Natural killer cell (primary cell): ENCODE results near the gene RBM46. TPM values are rescaled to one million over a fixed set of nuclear protein-coding genes. Genes with fewer than 3 reads are reported as not detected.

Source experiments
- ATAC-seq, 3 donors: fragments of 150-1000 bp in 2 of 3; fragments of 200-7000 bp in 1 of 3; cut with Tn5 transposase; 1 replicate in 1 of 3; 2 replicates in 2 of 3; pipeline ENCODE4 v1.10.0; 2021; ENCODE audit warnings: mild to moderate bottlenecking in 2 of 3, moderate library complexity in 2 of 3
- DNase-seq, 2 donors: peaks; one replicate each; pipeline versions ENCODE4 v3.0.0 to v3.0.0-alpha.2; 2013 to 2021; ENCODE audit warnings: mixed read lengths in 1 of 2
- H3K27ac ChIP-seq: one replicate; pipeline ENCODE4 v1.5.1; 2013; ENCODE audit warnings: mild to moderate bottlenecking, low read length
- H3K27me3 ChIP-seq: one replicate; pipeline ENCODE4 v1.6.1; 2013; ENCODE audit warnings: low read length; ENCODE audit not compliant: control insufficient read depth, insufficient read depth
- H3K36me3 ChIP-seq: one replicate; pipeline ENCODE4 v1.6.1; 2013; ENCODE audit warnings: low read length; ENCODE audit not compliant: control insufficient read depth, insufficient read depth
- H3K4me1 ChIP-seq: one replicate; pipeline ENCODE4 v1.6.1; 2013; ENCODE audit warnings: low read length; ENCODE audit not compliant: control insufficient read depth, insufficient read depth
- H3K4me3 ChIP-seq: one replicate; pipeline ENCODE4 v1.5.1; 2013; ENCODE audit warnings: low read length
- H3K9me3 ChIP-seq: one replicate; pipeline ENCODE4 v1.6.1; 2013; ENCODE audit warnings: low read length; ENCODE audit not compliant: control insufficient read depth, insufficient read depth
- H3K27ac Mint-ChIP-seq, 2 donors: one replicate each; pipeline ENCODE4 v1.8.0; 2022; ENCODE audit warnings: mild to moderate bottlenecking in 2 of 2, mixed read lengths in 2 of 2, moderate library complexity in 1 of 2
- H3K27me3 Mint-ChIP-seq, 2 donors: one replicate each; pipeline ENCODE4 v1.8.0; 2022; ENCODE audit warnings: low read depth in 2 of 2, mixed read lengths in 2 of 2
- H3K36me3 Mint-ChIP-seq: one replicate; pipeline ENCODE4 v1.8.0; 2022; ENCODE audit warnings: mixed read lengths
- H3K4me1 Mint-ChIP-seq, 2 donors: one replicate each; pipeline ENCODE4 v1.8.0; 2022; ENCODE audit warnings: mixed read lengths in 2 of 2
- H3K4me3 Mint-ChIP-seq: one replicate; pipeline ENCODE4 v1.8.0; 2022; ENCODE audit warnings: mild to moderate bottlenecking, moderate library complexity, mixed read lengths
- H3K9me3 Mint-ChIP-seq, 2 donors: one replicate each; pipeline ENCODE4 v1.8.0; 2022; ENCODE audit warnings: mixed read lengths in 2 of 2
- CTCF ChIP-seq: fragments of 200-600 bp; IDR thresholded peaks from one replicate; pipeline ENCODE4 v1.8.0; 2022; ENCODE audit warnings: antibody characterized with exemption
- WGBS: methylation state at CpG from one replicate; pipeline ENCODE4 v1.1.7; 2013; ENCODE audit warnings: missing lambda C conversion rate; ENCODE audit not compliant: insufficient coverage; 5-methylcytosine and 5-hydroxymethylcytosine counted together
- intact Hi-C: fragments of 100-400 bp; cut with micrococcal nuclease; formaldehyde crosslinking; loops from one replicate; pipeline ENCODE4 v1.14.2; 2022
- total RNA-seq, 4 donors: library from RNA; stranded (reverse); fragments of 120-200 nt in 1 of 4; gene quantifications; one replicate each; pipeline versions ENCODE4 v1.2.3 to v1.2.4, GENCODE V29; 2013 to 2022

The RBM46 gene
- total RNA-seq, 3 donors from 2014 or later (not counting 1 experiment from before 2014, with no cell fraction given) = not detected

DNA sequence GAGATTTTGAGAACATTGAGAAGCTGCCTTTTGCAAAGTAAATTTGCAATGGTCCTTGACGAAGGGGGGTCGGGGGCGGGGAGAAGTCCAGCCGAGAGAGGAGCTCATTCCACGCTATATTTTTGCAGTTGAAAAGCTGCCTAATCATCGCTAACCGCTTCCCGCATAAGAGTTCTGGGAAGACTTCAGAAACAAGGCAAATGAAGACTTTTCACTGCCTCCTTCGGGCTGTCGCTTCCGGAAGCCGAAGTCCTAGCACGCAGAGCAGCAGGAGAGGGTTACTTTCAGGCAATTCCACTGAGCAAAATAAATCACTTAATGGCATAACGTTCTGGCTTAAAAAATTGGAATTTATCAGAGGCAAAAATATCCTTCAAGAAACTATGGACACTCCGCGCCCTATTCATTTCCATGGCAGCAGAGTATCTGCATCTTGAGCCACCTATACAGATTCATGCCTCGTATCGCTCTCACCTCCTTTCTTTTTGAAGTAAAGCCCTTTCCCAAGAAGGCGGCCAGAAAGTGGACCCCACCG is 39.9 kb upstream of the RBM46 start:
- Histone ChIP-seq H3K27ac (no peak overlapping the region), H3K9me3 (no peaks in the 10 kb centered on the region), H3K4me3 (no peak overlapping the region), H3K4me1 (peaks cover 22% of the 10 kb centered on the region), H3K36me3 (no peaks in the 10 kb centered on the region), H3K27me3 (peaks cover 26% of the 10 kb centered on the region)
- no peak overlapping the region for H3K27ac Mint-ChIP-seq
- H3K27me3 Mint-ChIP-seq = peaks cover 36 to 51% of the 10 kb centered on the region in 2 donors
- intact Hi-C loops = no loop called here
- 17% methylated on average over 20 of the region's 20 CpGs for WGBS
- ATAC-seq (no peak), DNase-seq (no peak)
- no peak for TF ChIP-seq CTCF
- no peak overlapping the region for H3K4me3 Mint-ChIP-seq
- peaks cover 5 to 12% of the 10 kb centered on the region in 2 donors for H3K4me1 Mint-ChIP-seq
- no peaks in the 10 kb centered on the region for H3K36me3 Mint-ChIP-seq
- no peaks in the 10 kb centered on the region for H3K9me3 Mint-ChIP-seq

GRCh38 chr4:154741922-154742850 is 38.9 kb upstream of the RBM46 start:
- Histone ChIP-seq H3K4me1 (peaks cover 22% of the 10 kb centered on the region), H3K36me3 (no peaks in the 10 kb centered on the region), H3K27me3 (peaks cover 26% of the 10 kb centered on the region), H3K4me3 (no peak overlapping the region), H3K27ac (no peak overlapping the region), H3K9me3 (no peaks in the 10 kb centered on the region)
- Mint-ChIP-seq H3K9me3 (no peaks in the 10 kb centered on the region), H3K36me3 (no peaks in the 10 kb centered on the region), H3K4me1 (peaks cover 5 to 12% of the 10 kb centered on the region in 2 donors), H3K27ac (no peak overlapping the region), H3K4me3 (no peak overlapping the region), H3K27me3 (peaks cover 36 to 57% of the 10 kb centered on the region in 2 donors)
- DNase-seq (no peak), ATAC-seq (no peak)
- WGBS = 3% methylated on average over 44 of the region's 49 CpGs
- no peak for TF ChIP-seq CTCF
- intact Hi-C loops = no loop called here

- Mint-ChIP-seq H3K9me3 (no peaks in the 10 kb centered on the region), H3K4me1 (peaks cover 5 to 12% of the 10 kb centered on the region in 2 donors), H3K27ac (no peak within 1 kb of the TSS), H3K4me3 (peak within 1 kb of the TSS; percentile 82), H3K27me3 (peaks cover 36 to 61% of the 10 kb centered on the region in 2 donors), H3K36me3 (no peaks in the 10 kb centered on the region)
- 3% methylated on average over 55 of the region's 55 CpGs for WGBS
- H3K4me3 ChIP-seq = peak within 1 kb of the TSS; percentile 7
- no peaks in the 10 kb centered on the region for H3K36me3 ChIP-seq
- H3K9me3 ChIP-seq = no peaks in the 10 kb centered on the region
- DNase-seq = peak in 1 of 2 donors; percentile 36
- no peak within 1 kb of the TSS for H3K27ac ChIP-seq
- peak; percentile 36 to 65 (median 50) for ATAC-seq
- peaks cover 22% of the 10 kb centered on the region for H3K4me1 ChIP-seq
- TF ChIP-seq CTCF = no peak
- intact Hi-C loops = no loop called here
- peaks cover 26% of the 10 kb centered on the region for H3K27me3 ChIP-seq
Observed at GRCh38 chr4:154743683-154744340, 37.3 kb upstream of the RBM46 start, which contains the start of gene LRAT. TSS of gene LRAT (plus strand) at chr4:154744000. CDS start at chr4:154744327, 327 bp downstream.
